ENCODE data around the gene ZBTB44.

DNA sequence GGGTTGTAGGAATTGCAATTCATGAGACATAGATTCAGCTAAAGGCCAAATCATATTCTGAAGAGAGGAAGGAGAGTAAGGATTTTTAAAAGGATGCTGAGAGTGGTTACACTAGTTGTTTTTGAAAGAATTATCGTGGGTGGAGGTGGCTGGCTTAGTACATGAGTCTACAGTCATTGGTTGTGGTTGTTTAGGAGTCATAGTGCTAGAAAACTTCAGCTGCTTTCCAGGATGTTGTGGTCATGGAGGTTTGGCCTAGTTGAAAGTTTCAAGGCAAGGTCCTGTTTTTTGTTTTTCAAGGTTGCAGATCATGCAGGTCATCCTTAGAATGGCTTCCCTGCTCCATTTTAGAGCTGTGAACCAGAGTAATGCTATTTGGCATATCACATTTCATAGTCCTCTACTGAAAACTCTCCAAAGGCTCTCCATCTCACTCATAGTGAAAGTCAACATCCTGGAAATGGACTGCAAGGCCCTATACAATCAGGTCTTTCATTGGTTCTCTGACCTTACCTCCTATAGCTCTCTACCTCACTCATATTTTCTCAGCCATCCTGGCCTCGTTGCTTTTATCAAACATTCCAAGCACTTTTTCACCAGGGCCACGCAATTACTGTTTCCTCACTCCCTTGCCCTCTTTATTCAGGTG, 26.1 kb upstream of the ZBTB44 start:
- TF ChIP-seq POLR2AphosphoS5 (IDR thresholded peaks at IDR 0.05) (no peak), POLR2A (IDR thresholded peaks at IDR 0.05) (no peak), EP300 (IDR thresholded peaks at IDR 0.05) (no peak)
- TF ChIP-seq, protein P1, sequence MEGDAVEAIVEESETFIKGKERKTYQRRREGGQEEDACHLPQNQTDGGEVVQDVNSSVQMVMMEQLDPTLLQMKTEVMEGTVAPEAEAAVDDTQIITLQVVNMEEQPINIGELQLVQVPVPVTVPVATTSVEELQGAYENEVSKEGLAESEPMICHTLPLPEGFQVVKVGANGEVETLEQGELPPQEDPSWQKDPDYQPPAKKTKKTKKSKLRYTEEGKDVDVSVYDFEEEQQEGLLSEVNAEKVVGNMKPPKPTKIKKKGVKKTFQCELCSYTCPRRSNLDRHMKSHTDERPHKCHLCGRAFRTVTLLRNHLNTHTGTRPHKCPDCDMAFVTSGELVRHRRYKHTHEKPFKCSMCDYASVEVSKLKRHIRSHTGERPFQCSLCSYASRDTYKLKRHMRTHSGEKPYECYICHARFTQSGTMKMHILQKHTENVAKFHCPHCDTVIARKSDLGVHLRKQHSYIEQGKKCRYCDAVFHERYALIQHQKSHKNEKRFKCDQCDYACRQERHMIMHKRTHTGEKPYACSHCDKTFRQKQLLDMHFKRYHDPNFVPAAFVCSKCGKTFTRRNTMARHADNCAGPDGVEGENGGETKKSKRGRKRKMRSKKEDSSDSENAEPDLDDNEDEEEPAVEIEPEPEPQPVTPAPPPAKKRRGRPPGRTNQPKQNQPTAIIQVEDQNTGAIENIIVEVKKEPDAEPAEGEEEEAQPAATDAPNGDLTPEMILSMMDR (IDR thresholded peaks at IDR 0.05), result no peak
